RWPE1 (cell line): ENCODE results near the gene TMLHE.
"Not testable (repeated sequence)": the region's sequence is repeated elsewhere in the genome, so short reads cannot be mapped to it uniquely, and the experiment has no call there.

Source experiments
- CTCF ChIA-PET: fragments of 350-600 bp; sonication (Branson Sonifier 250); formaldehyde crosslinking; extraction: SDS; loops from one replicate; lab custom pipeline; 2021; lab: Yijun Ruan, JAX
- POLR2A ChIA-PET: fragments of 400-600 bp; formaldehyde crosslinking; extraction: SDS; loops from one replicate; lab custom pipeline; 2020; ENCODE audit warnings: antibody characterized with exemption; ENCODE audit not compliant: low non-redundant PET; lab: Yijun Ruan, JAX
- DNase-seq: peaks from one replicate; pipeline ENCODE4 v3.0.0; 2012; ENCODE audit warnings: low spot score
- H3K27ac ChIP-seq: fragments of 450-650 bp; 2 replicates; pipeline ENCODE4 v1.5.1; 2017
- TF ChIP-seq, protein P1 (sequence below): fragments of 450-650 bp; conservative IDR thresholded peaks from 2 replicates; pipeline ENCODE4 v1.5.1; 2017; ENCODE audit warnings: low read depth, mild to moderate bottlenecking

Gene TMLHE

DNA sequence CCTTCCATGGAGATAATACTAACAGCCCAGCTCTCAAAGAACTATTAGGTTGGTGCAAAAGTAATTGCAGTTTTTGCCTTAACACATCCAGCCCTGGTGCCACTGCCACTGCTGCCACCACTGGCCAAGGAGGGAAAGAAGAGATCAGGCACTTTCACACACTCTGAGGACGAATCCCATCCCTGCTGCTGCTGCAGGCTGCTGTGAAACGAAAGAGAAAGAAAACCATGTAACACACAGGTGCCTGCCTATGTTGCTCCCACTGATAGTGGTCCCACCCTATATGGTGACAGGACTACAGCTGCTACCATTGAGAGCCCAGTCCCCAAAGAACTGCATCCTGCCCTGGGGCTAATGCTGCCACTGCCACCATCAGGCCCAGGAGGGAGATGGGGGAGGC lies 35.1 kb downstream of the TMLHE start:
- POLR2A ChIA-PET = no interaction called here
- TF ChIP-seq, protein P1, sequence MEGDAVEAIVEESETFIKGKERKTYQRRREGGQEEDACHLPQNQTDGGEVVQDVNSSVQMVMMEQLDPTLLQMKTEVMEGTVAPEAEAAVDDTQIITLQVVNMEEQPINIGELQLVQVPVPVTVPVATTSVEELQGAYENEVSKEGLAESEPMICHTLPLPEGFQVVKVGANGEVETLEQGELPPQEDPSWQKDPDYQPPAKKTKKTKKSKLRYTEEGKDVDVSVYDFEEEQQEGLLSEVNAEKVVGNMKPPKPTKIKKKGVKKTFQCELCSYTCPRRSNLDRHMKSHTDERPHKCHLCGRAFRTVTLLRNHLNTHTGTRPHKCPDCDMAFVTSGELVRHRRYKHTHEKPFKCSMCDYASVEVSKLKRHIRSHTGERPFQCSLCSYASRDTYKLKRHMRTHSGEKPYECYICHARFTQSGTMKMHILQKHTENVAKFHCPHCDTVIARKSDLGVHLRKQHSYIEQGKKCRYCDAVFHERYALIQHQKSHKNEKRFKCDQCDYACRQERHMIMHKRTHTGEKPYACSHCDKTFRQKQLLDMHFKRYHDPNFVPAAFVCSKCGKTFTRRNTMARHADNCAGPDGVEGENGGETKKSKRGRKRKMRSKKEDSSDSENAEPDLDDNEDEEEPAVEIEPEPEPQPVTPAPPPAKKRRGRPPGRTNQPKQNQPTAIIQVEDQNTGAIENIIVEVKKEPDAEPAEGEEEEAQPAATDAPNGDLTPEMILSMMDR = no peak
- DNase-seq = no peak
- CTCF ChIA-PET = no interaction called here
- no peak overlapping the region for H3K27ac ChIP-seq

DNA sequence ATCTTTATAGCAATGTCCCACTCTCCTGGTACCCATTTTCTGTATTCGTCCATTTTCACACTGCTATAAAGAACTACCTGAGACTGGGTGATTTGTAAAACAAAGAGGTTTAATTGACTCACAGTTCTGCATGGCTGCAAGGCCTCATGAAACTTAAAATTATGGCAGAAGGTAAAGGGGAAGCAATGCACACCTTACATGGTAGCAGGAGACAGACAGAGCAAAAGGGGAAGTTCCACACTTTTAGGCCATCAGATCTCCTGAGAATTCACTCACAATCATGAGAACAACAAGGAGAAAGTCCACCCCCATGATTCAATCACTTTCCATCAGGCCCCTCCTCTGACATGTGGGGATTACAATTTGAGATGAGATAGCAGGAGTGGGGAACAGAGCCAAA lies 49.7 kb downstream of the TMLHE start:
- TF ChIP-seq, protein P1 = no peak
- ChIA-PET CTCF (no interaction called here), POLR2A (no interaction called here)
- H3K27ac ChIP-seq = no peak overlapping the region
- no peak for DNase-seq

DNA sequence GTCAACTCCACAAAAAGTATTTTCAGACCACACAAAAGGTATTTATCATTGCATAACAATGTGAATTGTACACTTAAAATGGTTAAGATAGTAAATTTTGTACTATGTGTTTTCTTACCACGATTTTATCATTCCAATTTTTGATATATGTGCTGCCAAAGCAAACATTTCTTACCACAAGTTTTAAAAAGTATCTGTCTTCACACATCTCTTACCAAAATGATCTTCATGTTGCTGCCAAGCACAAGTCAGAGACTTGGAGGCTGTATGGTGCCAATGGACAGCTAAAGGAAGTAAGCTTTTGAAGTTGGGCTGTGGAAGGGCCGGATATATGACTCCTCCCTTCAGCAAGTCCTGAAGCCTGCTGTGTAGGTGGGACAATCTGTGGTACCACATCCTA lies 67.9 kb downstream of the TMLHE start:
- no peak for DNase-seq
- TF ChIP-seq, protein P1 = no peak
- CTCF ChIA-PET = no interaction called here

DNA sequence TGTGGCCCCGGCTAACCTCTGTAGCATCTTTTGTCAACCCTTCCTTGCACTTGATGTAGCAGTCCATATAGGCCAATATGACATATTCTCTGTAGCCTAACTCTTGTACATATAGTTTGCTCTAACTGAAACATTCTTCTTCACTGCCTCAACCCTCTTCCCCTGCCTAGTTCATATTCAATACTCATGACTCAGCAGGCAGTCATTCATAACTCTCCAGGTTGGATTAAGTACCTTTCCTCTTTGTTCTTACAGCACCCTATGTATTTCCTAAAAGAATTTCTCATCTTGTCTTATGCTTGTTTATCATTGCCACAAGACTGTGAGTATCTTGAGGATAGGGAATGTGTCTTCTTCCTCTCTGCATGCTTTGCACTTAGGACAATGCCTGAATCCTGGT lies 76.9 kb downstream of the TMLHE start:
- POLR2A ChIA-PET = no interaction called here
- peak; percentile 28 for DNase-seq
- CTCF ChIA-PET = no interaction called here

More for the DNA sequence above, 67.9 kb downstream of the TMLHE start:
- POLR2A ChIA-PET = no interaction called here
- H3K27ac ChIP-seq = no peak overlapping the region

DNA sequence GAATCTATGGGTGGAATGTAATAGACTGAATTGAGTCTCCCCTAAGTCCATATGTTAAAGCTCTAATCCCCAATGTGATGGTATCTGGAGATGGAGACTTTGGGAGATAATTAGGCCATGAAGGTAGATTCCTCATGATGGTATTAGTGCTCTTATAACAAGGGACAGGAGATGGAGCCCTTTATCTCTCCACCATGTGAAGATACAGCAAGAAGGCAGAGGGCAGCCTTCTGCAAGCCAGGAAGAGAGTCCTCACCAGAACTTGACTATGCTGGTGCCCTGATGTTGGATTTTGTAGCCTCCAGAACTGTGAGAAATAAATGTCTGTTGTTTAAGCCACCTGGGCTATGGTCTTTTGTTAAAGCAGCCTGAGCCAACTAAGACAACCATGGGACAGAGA lies 78.0 kb downstream of the TMLHE start:
- H3K27ac ChIP-seq = no peak overlapping the region
- TF ChIP-seq, protein P1 = no peak
- CTCF ChIA-PET = no interaction called here
- DNase-seq = no peak
- POLR2A ChIA-PET = no interaction called here

More for the DNA sequence above, 76.9 kb downstream of the TMLHE start:
- TF ChIP-seq, protein P1 = no peak
- H3K27ac ChIP-seq = no peak overlapping the region

DNA sequence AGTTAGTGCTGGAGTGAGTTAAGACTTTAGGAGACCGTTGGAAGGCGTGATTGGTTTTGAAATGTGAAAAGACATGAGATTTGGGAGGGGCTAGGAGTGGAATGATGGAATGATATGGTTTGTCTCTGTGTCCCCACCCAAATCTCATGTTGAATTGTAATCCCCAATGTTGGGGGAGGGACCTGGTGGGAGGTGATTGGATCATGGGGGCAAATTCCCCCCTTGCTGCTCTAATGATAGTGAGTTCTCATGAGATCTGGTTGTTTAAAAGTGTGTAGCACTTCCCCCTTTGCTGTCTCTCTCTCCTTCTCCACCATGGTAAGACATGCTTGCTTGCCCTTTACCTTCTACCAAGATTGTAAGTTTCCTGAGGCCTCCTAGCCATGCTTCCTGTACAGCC lies 85.7 kb downstream of the TMLHE start:
- CTCF ChIA-PET, POLR2A ChIA-PET, DNase-seq, H3K27ac ChIP-seq: not testable (repeated sequence)

DNA sequence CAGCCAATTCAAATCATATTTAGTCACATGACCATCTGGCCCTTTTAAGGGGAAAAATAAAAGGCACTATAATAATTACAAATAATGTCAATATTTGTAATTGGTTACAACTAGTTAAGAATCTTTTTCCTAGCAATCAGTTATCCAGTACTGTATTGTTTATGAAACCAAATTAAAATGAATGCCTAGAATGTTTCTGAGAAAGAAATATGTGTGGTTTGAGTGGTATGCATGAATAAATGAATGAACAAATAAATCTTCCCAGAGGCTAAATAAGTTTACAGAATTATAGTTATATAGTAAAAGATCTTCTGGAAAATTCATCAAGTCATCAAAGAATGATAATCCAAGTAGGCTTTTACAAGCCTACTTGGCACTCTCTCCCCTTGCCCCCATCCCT lies 98.5 kb downstream of the TMLHE start:
- TF ChIP-seq, protein P1 = no peak
- H3K27ac ChIP-seq = no peak overlapping the region
- ChIA-PET CTCF (no interaction called here), POLR2A (no interaction called here)
- DNase-seq = no peak
